WTC11 (cell line): ENCODE measurements around the gene GDF7. TPM values are rescaled to one million over a fixed set of nuclear protein-coding genes. Genes with fewer than 3 reads are reported as not detected.

ENCODE experiments used
- ATAC-seq: fragments of 200-7000 bp; cut with Tn5 transposase; 2 replicates; pipeline ENCODE4 v1.10.0; 2021; ENCODE audit warnings: mild to moderate bottlenecking, moderate library complexity
- CTCF ChIA-PET: fragments of 300-600 bp; sonication (Branson Sonifier 250); formaldehyde crosslinking; loops from one replicate; lab custom pipeline; 2021; ENCODE audit warnings: antibody characterized with exemption; lab: Charles Lee
- POLR2A ChIA-PET: fragments of 350-600 bp; sonication (Branson Sonifier 250); formaldehyde crosslinking; loops from one replicate; lab custom pipeline; 2021; ENCODE audit warnings: antibody characterized with exemption; lab: Charles Lee
- DNase-seq: peaks from one replicate; pipeline ENCODE4 v3.0.0; 2021; ENCODE audit warnings: low spot score
- H3K27ac Mint-ChIP-seq: 2 replicates; pipeline ENCODE4 v1.8.0; 2021; ENCODE audit warnings: mixed read lengths
- H3K27me3 Mint-ChIP-seq: 2 replicates; pipeline ENCODE4 v1.8.0; 2021; ENCODE audit warnings: low read depth, mild to moderate bottlenecking, moderate library complexity, mixed read lengths
- H3K36me3 Mint-ChIP-seq: 2 replicates; pipeline ENCODE4 v1.8.0; 2021; ENCODE audit warnings: mixed read lengths
- H3K4me1 Mint-ChIP-seq: 2 replicates; pipeline ENCODE4 v1.8.0; 2022; ENCODE audit warnings: mixed read lengths
- H3K4me3 Mint-ChIP-seq: 2 replicates; pipeline ENCODE4 v1.8.0; 2021; ENCODE audit warnings: mild to moderate bottlenecking, moderate library complexity, mixed read lengths
- H3K9me3 Mint-ChIP-seq: 2 replicates; pipeline ENCODE4 v1.8.0; 2021; ENCODE audit warnings: mixed read lengths
- CTCF ChIP-seq: fragments of 200-600 bp; IDR thresholded peaks from 2 replicates; pipeline ENCODE4 v1.8.0; 2022; ENCODE audit warnings: antibody characterized with exemption
- E2F4 ChIP-seq: sonication (generic); formaldehyde crosslinking; IDR thresholded peaks from 2 replicates; pipeline ENCODE4 v1.8.1; 2022; ENCODE audit warnings: low read depth, mild to moderate bottlenecking, moderate library complexity, missing genetic modification reagents, borderline replicate concordance
- ELF4 ChIP-seq: sonication (generic); formaldehyde crosslinking; IDR thresholded peaks from 2 replicates; pipeline ENCODE4 v1.8.1; 2022; ENCODE audit warnings: low read depth, mild to moderate bottlenecking, moderate library complexity, missing genetic modification reagents
- ESRRA ChIP-seq: sonication (generic); formaldehyde crosslinking; IDR thresholded peaks from 2 replicates; pipeline ENCODE4 v1.8.1; 2022; ENCODE audit warnings: mild to moderate bottlenecking, missing genetic modification reagents, borderline replicate concordance
- JUN ChIP-seq: sonication (generic); formaldehyde crosslinking; IDR thresholded peaks from 2 replicates; pipeline ENCODE4 v1.8.0; 2023; ENCODE audit warnings: mild to moderate bottlenecking, missing genetic modification reagents
- NFE2L1 ChIP-seq: sonication (generic); formaldehyde crosslinking; IDR thresholded peaks from 2 replicates; pipeline ENCODE4 v1.8.1; 2023; ENCODE audit warnings: missing genetic modification reagents
- OVOL2 ChIP-seq: fragments of 250-450 bp; sonication (Bioruptor Pico); IDR thresholded peaks from 2 replicates; pipeline ENCODE4 v1.9.0; 2021; ENCODE audit warnings: mild to moderate bottlenecking, borderline replicate concordance
- SMAD4 ChIP-seq: sonication (generic); formaldehyde crosslinking; IDR thresholded peaks from 2 replicates; pipeline ENCODE4 v1.8.0; 2022; ENCODE audit warnings: mild to moderate bottlenecking, missing genetic modification reagents
- SP1 ChIP-seq: sonication (generic); formaldehyde crosslinking; conservative IDR thresholded peaks from 2 replicates; pipeline ENCODE4 v1.8.1; 2022; ENCODE audit warnings: missing genetic modification reagents
- ZBTB21 ChIP-seq: sonication (generic); formaldehyde crosslinking; IDR thresholded peaks from 2 replicates; pipeline ENCODE4 v1.8.1; 2023; ENCODE audit warnings: mild to moderate bottlenecking, missing genetic modification reagents, borderline replicate concordance
- ZNF317 ChIP-seq: sonication (generic); formaldehyde crosslinking; IDR thresholded peaks from 2 replicates; pipeline ENCODE4 v1.8.1; 2023; ENCODE audit warnings: low read depth, mild to moderate bottlenecking, moderate library complexity, missing genetic modification reagents, borderline replicate concordance
- ZNF416 ChIP-seq: fragments of 250-450 bp; sonication (Bioruptor Pico); IDR thresholded peaks from 2 replicates; pipeline ENCODE4 v1.9.0; 2021; ENCODE audit warnings: mild to moderate bottlenecking, inconsistent platforms
- ZNF423 ChIP-seq: fragments of 250-450 bp; sonication (Bioruptor Pico); IDR thresholded peaks from 2 replicates; pipeline ENCODE4 v2.1.2; 2022; ENCODE audit warnings: mild to moderate bottlenecking, moderate library complexity
- total RNA-seq: library from RNA; stranded (reverse); gene quantifications from 3 replicates; pipeline ENCODE4 v1.2.3, GENCODE V29; 2021
- TF ChIP-seq, protein P1 (sequence below): sonication (generic); formaldehyde crosslinking; IDR thresholded peaks from 2 replicates; pipeline ENCODE4 v1.8.0; 2023; ENCODE audit warnings: mild to moderate bottlenecking, missing genetic modification reagents
- TF ChIP-seq, protein P2 (sequence below): sonication (generic); formaldehyde crosslinking; IDR thresholded peaks from 2 replicates; pipeline ENCODE4 v1.8.1; 2023; ENCODE audit warnings: mild to moderate bottlenecking, moderate library complexity, missing genetic modification reagents
- TF ChIP-seq, protein P3 (sequence below): sonication (generic); formaldehyde crosslinking; conservative IDR thresholded peaks from 2 replicates; pipeline ENCODE4 v1.8.1; 2022; ENCODE audit warnings: mild to moderate bottlenecking, missing genetic modification reagents
- TF ChIP-seq, protein P4 (sequence below): sonication (generic); formaldehyde crosslinking; conservative IDR thresholded peaks from 2 replicates; pipeline ENCODE4 v1.8.1; 2023; ENCODE audit warnings: mild to moderate bottlenecking, low read depth, missing genetic modification reagents, moderate library complexity

GDF7 gene
- total RNA-seq, 1 experiment from 2014 or later = 0.55 TPM

DNA sequence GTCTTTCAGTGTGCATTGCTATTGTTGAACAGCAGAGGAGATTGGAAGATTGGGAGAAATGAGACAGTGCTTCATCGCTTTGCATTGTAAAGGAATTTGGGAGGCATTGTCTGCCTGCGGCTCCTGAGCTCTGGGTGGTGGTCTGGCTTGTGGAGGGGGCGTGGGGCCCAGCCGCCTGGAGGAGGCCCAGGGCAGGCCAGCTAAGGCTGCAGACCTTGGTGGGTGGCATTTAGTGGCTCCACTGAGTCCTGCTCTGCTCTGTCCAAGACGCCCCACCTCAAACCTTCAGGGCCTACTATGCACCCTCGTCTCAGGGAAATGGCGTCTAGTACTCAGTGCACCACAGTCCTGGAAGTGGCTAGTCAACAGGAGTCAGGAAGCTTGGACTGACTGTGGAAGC, 10.4 kb upstream of the GDF7 start:
- Mint-ChIP-seq H3K27ac (no peak overlapping the region), H3K27me3 (peaks cover 35% of the 10 kb centered on the region), H3K9me3 (no peaks in the 10 kb centered on the region), H3K36me3 (no peaks in the 10 kb centered on the region), H3K4me1 (peaks cover 4% of the 10 kb centered on the region), H3K4me3 (no peak overlapping the region)
- no peak for DNase-seq
- ATAC-seq = peak; percentile 22
- TF ChIP-seq, protein P1, sequence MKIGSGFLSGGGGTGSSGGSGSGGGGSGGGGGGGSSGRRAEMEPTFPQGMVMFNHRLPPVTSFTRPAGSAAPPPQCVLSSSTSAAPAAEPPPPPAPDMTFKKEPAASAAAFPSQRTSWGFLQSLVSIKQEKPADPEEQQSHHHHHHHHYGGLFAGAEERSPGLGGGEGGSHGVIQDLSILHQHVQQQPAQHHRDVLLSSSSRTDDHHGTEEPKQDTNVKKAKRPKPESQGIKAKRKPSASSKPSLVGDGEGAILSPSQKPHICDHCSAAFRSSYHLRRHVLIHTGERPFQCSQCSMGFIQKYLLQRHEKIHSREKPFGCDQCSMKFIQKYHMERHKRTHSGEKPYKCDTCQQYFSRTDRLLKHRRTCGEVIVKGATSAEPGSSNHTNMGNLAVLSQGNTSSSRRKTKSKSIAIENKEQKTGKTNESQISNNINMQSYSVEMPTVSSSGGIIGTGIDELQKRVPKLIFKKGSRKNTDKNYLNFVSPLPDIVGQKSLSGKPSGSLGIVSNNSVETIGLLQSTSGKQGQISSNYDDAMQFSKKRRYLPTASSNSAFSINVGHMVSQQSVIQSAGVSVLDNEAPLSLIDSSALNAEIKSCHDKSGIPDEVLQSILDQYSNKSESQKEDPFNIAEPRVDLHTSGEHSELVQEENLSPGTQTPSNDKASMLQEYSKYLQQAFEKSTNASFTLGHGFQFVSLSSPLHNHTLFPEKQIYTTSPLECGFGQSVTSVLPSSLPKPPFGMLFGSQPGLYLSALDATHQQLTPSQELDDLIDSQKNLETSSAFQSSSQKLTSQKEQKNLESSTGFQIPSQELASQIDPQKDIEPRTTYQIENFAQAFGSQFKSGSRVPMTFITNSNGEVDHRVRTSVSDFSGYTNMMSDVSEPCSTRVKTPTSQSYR (CRISPR knock-in tag) = no peak
- TF ChIP-seq, protein P2, sequence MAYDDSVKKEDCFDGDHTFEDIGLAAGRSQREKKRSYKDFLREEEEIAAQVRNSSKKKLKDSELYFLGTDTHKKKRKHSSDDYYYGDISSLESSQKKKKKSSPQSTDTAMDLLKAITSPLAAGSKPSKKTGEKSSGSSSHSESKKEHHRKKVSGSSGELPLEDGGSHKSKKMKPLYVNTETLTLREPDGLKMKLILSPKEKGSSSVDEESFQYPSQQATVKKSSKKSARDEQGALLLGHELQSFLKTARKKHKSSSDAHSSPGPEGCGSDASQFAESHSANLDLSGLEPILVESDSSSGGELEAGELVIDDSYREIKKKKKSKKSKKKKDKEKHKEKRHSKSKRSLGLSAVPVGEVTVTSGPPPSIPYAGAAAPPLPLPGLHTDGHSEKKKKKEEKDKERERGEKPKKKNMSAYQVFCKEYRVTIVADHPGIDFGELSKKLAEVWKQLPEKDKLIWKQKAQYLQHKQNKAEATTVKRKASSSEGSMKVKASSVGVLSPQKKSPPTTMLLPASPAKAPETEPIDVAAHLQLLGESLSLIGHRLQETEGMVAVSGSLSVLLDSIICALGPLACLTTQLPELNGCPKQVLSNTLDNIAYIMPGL (CRISPR knock-in tag) = no peak
- POLR2A ChIA-PET = interaction anchor here (1.2 kb wide), 1 partner anchor 210 kb away, joined by 4 read pairs; the partner anchor contains the start of gene RHOB
- CTCF ChIA-PET = interaction anchor here (2.4 to 4.7 kb wide), 2 partner anchors 14 to 20 kb away, joined by 9 to 25 read pairs; no protein-coding TSS in a partner anchor

DNA sequence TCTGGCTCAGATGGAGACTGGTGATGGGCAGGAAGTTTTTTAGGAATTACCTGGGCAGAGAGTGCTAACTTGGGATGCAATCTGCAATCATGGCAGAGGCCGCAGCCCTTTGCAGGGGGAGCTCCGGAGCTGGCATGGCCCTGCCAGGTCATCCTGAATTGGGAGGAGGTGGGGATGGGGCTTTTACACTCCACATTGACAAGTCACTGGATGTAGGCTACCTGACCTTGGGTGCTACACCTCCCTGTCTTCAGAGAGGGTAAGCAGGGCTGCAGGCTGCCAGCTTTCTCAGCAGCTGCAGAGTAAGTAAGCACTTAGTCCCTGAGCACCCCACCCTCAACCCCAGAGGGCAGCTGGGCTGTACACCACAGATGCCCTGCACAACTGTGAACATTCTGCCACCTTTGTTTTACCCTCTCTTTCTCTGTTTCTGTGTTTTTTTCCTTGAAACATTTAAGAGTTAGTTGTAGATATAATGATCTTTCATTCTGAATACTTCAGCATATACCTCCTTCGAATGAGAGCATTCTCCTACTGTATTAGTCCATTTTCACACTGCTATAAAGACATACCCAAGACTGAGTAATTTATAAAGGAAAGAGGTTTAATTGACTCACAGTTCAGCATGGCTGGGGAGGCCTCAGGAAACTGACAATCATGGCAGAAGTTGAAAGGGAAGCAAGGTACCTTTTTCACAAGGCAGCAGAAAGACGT, 9.3 kb upstream of the GDF7 start:
- no peak overlapping the region for H3K4me3 Mint-ChIP-seq
- DNase-seq = no peak
- peaks cover 2% of the 10 kb centered on the region; the same call in 1 of the 2 replicates for H3K4me1 Mint-ChIP-seq
- no peak for ATAC-seq
- POLR2A ChIA-PET = no interaction called here
- no peaks in the 10 kb centered on the region for H3K36me3 Mint-ChIP-seq
- CTCF ChIA-PET = interaction anchor here (0.7 to 4.7 kb wide), 4 partner anchors 8 to 305 kb away, joined by 3 to 25 read pairs (median 6); no protein-coding TSS in a partner anchor
- TF ChIP-seq, protein P3, sequence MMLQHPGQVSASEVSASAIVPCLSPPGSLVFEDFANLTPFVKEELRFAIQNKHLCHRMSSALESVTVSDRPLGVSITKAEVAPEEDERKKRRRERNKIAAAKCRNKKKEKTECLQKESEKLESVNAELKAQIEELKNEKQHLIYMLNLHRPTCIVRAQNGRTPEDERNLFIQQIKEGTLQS (CRISPR knock-in tag) = no peak
- TF ChIP-seq ZNF423 (CRISPR knock-in tag) (no peak), ESRRA (CRISPR knock-in tag) (no peak), JUN (no peak), SMAD4 (CRISPR knock-in tag) (no peak), NFE2L1 (CRISPR knock-in tag) (no peak), ZNF317 (CRISPR knock-in tag) (no peak), ZBTB21 (CRISPR knock-in tag) (no peak), ELF4 (CRISPR knock-in tag) (no peak), ZNF416 (CRISPR knock-in tag) (no peak), OVOL2 (CRISPR knock-in tag) (no peak)
- no peaks in the 10 kb centered on the region for H3K9me3 Mint-ChIP-seq
- peaks cover 36% of the 10 kb centered on the region for H3K27me3 Mint-ChIP-seq
- no peak overlapping the region for H3K27ac Mint-ChIP-seq

- peaks cover 21% of the 10 kb centered on the region for H3K4me1 Mint-ChIP-seq
- TF ChIP-seq ESRRA (CRISPR knock-in tag) (no peak), SP1 (CRISPR knock-in tag) (no peak), CTCF (no peak), E2F4 (CRISPR knock-in tag) (no peak)
- TF ChIP-seq, protein P4, sequence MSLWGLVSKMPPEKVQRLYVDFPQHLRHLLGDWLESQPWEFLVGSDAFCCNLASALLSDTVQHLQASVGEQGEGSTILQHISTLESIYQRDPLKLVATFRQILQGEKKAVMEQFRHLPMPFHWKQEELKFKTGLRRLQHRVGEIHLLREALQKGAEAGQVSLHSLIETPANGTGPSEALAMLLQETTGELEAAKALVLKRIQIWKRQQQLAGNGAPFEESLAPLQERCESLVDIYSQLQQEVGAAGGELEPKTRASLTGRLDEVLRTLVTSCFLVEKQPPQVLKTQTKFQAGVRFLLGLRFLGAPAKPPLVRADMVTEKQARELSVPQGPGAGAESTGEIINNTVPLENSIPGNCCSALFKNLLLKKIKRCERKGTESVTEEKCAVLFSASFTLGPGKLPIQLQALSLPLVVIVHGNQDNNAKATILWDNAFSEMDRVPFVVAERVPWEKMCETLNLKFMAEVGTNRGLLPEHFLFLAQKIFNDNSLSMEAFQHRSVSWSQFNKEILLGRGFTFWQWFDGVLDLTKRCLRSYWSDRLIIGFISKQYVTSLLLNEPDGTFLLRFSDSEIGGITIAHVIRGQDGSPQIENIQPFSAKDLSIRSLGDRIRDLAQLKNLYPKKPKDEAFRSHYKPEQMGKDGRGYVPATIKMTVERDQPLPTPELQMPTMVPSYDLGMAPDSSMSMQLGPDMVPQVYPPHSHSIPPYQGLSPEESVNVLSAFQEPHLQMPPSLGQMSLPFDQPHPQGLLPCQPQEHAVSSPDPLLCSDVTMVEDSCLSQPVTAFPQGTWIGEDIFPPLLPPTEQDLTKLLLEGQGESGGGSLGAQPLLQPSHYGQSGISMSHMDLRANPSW (CRISPR knock-in tag) = no peak
- H3K27ac Mint-ChIP-seq = no peak overlapping the region
- no peaks in the 10 kb centered on the region for H3K36me3 Mint-ChIP-seq
- DNase-seq (no peak), ATAC-seq (no peak)
- H3K4me3 Mint-ChIP-seq = no peak overlapping the region
- H3K9me3 Mint-ChIP-seq = no peaks in the 10 kb centered on the region
- H3K27me3 Mint-ChIP-seq = peaks cover 62% of the 10 kb centered on the region
- ChIA-PET POLR2A (interaction anchor here (2.1 kb wide), 1 partner anchor 10 kb away, joined by 8 read pairs; the partner anchor contains the start of gene HS1BP3), CTCF (interaction anchor here (0.7 to 8.9 kb wide), 51 partner anchors 9 to 1963 kb away, joined by 3 to 329 read pairs (median 4); partner anchors contain the start of genes HS1BP3, LDAH and RHOB)
Observed at GRCh38 chr2:20660506-20661420, 6.2 kb upstream of the GDF7 start.
